RWPE2 (cell line): Measurements from ENCODE around the gene LIMA1.
"Not testable (repeated sequence)": the region's sequence is repeated elsewhere in the genome, so short reads cannot be mapped to it uniquely, and the experiment has no call there.

Experiments used
- ATAC-seq: fragments of 200-7000 bp; cut with Tn5 transposase; 3 replicates; pipeline ENCODE4 v1.9.1; 2021; ENCODE audit warnings: low read depth
- DNase-seq: peaks from one replicate; pipeline ENCODE4 v3.0.0-alpha.2; 2020; ENCODE audit warnings: low spot score
- H3K27ac ChIP-seq: fragments of 450-650 bp; 2 replicates; pipeline ENCODE4 v1.5.1; 2017; ENCODE audit warnings: mild to moderate bottlenecking; ENCODE audit not compliant: poor library complexity, severe bottlenecking
- H3K27me3 ChIP-seq: fragments of 250-450 bp; sonication (Bioruptor Pico); 2 replicates; pipeline ENCODE4 v1.5.1; 2021; ENCODE audit warnings: mild to moderate bottlenecking, moderate library complexity; ENCODE audit not compliant: insufficient read depth, poor library complexity, severe bottlenecking
- H3K36me3 ChIP-seq: fragments of 250-450 bp; sonication (Bioruptor Pico); 2 replicates; pipeline ENCODE4 v1.5.1; 2020; ENCODE audit warnings: low read depth, mild to moderate bottlenecking, moderate library complexity
- H3K4me1 ChIP-seq: fragments of 250-450 bp; sonication (Bioruptor Pico); 2 replicates; pipeline ENCODE4 v1.5.1; 2021; ENCODE audit warnings: mild to moderate bottlenecking, moderate library complexity; ENCODE audit not compliant: insufficient read depth, poor library complexity, severe bottlenecking
- H3K4me3 ChIP-seq: fragments of 250-450 bp; sonication (Bioruptor Pico); 2 replicates; pipeline ENCODE4 v1.5.1; 2021; ENCODE audit warnings: mild to moderate bottlenecking, moderate library complexity; ENCODE audit not compliant: severe bottlenecking
- H3K9me3 ChIP-seq: fragments of 250-450 bp; sonication (Bioruptor Pico); 2 replicates; pipeline ENCODE4 v1.5.1; 2021; ENCODE audit warnings: mild to moderate bottlenecking, moderate library complexity; ENCODE audit not compliant: severe bottlenecking
- CTCF ChIP-seq: fragments of 450-650 bp; IDR thresholded peaks from one replicate; pipeline ENCODE4 v1.5.1; 2017; ENCODE audit warnings: mild to moderate bottlenecking, moderate library complexity; ENCODE audit not compliant: poor library complexity, severe bottlenecking

LIMA1 gene

DNA sequence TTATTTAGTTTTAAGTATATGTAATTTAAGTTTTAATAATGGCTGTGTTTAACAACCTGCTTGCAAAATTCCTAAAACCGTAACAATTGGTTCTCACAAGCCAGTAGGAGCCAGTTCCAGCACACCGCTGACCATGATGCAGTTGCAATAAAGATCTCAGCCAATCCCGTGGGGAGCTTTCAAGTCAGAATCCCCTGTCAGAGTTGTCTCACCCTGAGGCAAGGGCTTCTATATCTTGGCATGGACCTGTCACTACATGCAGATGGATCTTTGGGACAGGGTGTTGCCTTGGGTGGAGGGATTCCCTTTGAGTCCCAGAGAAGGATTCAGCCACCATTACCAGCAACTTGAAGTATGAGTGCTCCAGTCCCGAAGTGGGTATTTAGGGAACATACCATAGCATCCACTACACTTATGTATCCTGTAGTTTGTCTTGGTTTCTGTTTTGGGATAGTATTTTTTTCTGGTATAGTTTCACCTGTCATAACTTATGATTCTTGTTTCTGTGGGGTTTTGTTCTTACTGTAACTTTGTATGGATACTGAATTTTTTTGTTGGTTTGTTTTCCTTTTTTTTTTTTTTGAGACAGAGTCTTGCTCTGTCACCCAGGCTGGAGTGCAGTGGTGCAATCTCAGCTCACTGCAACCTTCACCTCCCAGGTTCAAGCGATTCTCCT, 30.1 kb upstream of the LIMA1 start:
- no peak overlapping the region for H3K4me3 ChIP-seq
- peak overlapping the region; percentile 2 for H3K27ac ChIP-seq
- DNase-seq: no peak
- no peaks in the 10 kb centered on the region for H3K36me3 ChIP-seq
- H3K9me3 ChIP-seq: no peaks in the 10 kb centered on the region
- no peaks in the 10 kb centered on the region for H3K27me3 ChIP-seq
- TF ChIP-seq CTCF: no peak
- H3K4me1 ChIP-seq: peaks cover 14% of the 10 kb centered on the region
- ATAC-seq: peak; percentile 48

GRCh38 chr12:50311858-50312609, 28.7 kb upstream of the LIMA1 start:
- not testable (repeated sequence) for H3K36me3 ChIP-seq, H3K4me3 ChIP-seq, H3K9me3 ChIP-seq, DNase-seq, H3K27me3 ChIP-seq
- Histone ChIP-seq H3K27ac (peak overlapping the region; percentile 2), H3K4me1 (peaks cover 14% of the 10 kb centered on the region)
- ATAC-seq: 0 out of 3 replicates have a peak, but pooled peaks have one; percentile 48

GRCh38 chr12:50309950-50310349, 26.6 kb upstream of the LIMA1 start:
- TF ChIP-seq CTCF: no peak
- H3K36me3 ChIP-seq: no peaks in the 10 kb centered on the region

DNA sequence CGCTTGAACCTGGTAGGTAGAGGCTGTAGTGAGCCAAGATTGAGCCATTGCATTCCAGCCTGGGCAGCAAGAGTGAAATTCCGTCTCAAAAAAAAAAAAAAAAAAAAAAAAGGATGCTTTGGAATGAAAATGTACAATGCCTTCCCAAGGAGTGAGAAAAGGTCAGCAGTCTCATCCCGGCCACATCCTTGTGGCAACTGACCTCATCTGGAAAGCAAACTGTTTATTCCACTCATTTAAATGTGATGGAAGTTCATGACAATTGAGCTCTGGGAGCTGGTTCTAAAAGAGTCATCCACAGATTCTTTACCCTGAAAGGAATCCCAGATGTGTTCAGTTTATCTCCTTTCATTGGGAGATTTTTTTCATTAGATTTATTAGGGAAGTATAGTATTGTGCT, 19.4 kb upstream of the LIMA1 start:
- no peak overlapping the region for H3K4me3 ChIP-seq
- H3K36me3 ChIP-seq: no peaks in the 10 kb centered on the region
- no peak for DNase-seq
- peaks cover 10% of the 10 kb centered on the region for H3K4me1 ChIP-seq
- TF ChIP-seq CTCF: no peak
- H3K27ac ChIP-seq: no peak overlapping the region
- no peaks in the 10 kb centered on the region for H3K9me3 ChIP-seq
- H3K27me3 ChIP-seq: no peaks in the 10 kb centered on the region
- no peak for ATAC-seq

More at GRCh38 chr12:50309950-50310349, 26.6 kb upstream of the LIMA1 start:
- peaks cover 14% of the 10 kb centered on the region for H3K4me1 ChIP-seq
- no peak for DNase-seq
- ATAC-seq: no peak
- H3K27ac ChIP-seq: no peak overlapping the region
- no peaks in the 10 kb centered on the region for H3K27me3 ChIP-seq
- no peak overlapping the region for H3K4me3 ChIP-seq
- H3K9me3 ChIP-seq: no peaks in the 10 kb centered on the region

DNA sequence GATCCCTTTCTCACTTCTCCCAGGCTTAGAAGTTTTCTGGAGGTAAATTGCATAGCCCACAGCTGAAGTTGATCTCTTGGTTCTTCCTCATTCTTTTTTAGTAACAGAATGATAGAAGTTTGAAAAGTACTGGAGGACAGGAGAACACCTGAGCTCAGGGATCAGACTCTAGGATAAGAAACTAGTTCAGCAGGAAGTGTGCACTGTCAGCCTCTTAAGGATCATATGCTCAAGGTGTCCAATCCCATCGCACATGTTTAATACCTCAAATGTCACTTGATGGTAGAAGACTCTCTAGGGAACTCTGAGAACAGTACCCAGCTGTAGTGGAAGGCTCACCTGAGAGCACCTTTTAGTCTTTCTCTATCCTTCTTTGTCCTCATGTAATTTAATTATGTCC, 14.7 kb upstream of the LIMA1 start:
- H3K27me3 ChIP-seq: no peaks in the 10 kb centered on the region
- H3K4me3 ChIP-seq: no peak overlapping the region
- peaks cover 4% of the 10 kb centered on the region for H3K4me1 ChIP-seq
- no peaks in the 10 kb centered on the region for H3K9me3 ChIP-seq
- no peak overlapping the region for H3K27ac ChIP-seq
- DNase-seq (no peak), ATAC-seq (no peak)
- H3K36me3 ChIP-seq: no peaks in the 10 kb centered on the region
- no peak for TF ChIP-seq CTCF
